Endodermal cell (in vitro differentiated cells): ENCODE measurements around the gene HOXD8. TPM values are rescaled to one million over a fixed set of nuclear protein-coding genes. Genes with fewer than 3 reads are reported as not detected.

Experiments used
- DNase-seq: peaks from one replicate; pipeline ENCODE4 v3.0.0-alpha.2; 2017
- H3K27ac ChIP-seq: 2 replicates; pipeline ENCODE4 v1.5.1; 2013; ENCODE audit warnings: mild to moderate bottlenecking, low read depth, low read length, moderate library complexity
- H3K27me3 ChIP-seq: 2 replicates; pipeline ENCODE4 v1.6.1; 2013; ENCODE audit warnings: mild to moderate bottlenecking, low read length, moderate library complexity; ENCODE audit not compliant: insufficient read depth, control insufficient read depth, poor library complexity, severe bottlenecking
- H3K36me3 ChIP-seq: 2 replicates; pipeline ENCODE4 v1.7.0; 2013; ENCODE audit warnings: mild to moderate bottlenecking, low read length, moderate library complexity; ENCODE audit not compliant: control insufficient read depth, insufficient read depth
- H3K4me1 ChIP-seq: one replicate; pipeline ENCODE4 v1.7.0; 2013; ENCODE audit warnings: low read length; ENCODE audit not compliant: control insufficient read depth, insufficient read depth
- H3K4me3 ChIP-seq: 2 replicates; pipeline ENCODE4 v1.5.1; 2013; ENCODE audit warnings: mild to moderate bottlenecking, low read length, moderate library complexity
- H3K9ac ChIP-seq: 2 replicates; pipeline ENCODE4 v1.6.1; 2013; ENCODE audit warnings: mild to moderate bottlenecking, low read length, moderate library complexity; ENCODE audit not compliant: poor library complexity, severe bottlenecking; ENCODE audit errors: extremely low read depth
- H3K9me3 ChIP-seq: 2 replicates; pipeline ENCODE4 v1.6.1; 2013; ENCODE audit warnings: mild to moderate bottlenecking, low read length, moderate library complexity; ENCODE audit not compliant: control insufficient read depth
- H3K27ac Mint-ChIP-seq: 2 replicates; pipeline ENCODE4 v1.8.0; 2020; ENCODE audit warnings: mixed read lengths
- H3K27me3 Mint-ChIP-seq: 2 replicates; pipeline ENCODE4 v1.8.0; 2021; ENCODE audit warnings: mild to moderate bottlenecking, mixed read lengths; ENCODE audit not compliant: insufficient read depth
- H3K36me3 Mint-ChIP-seq: 2 replicates; pipeline ENCODE4 v1.8.0; 2020; ENCODE audit warnings: low read depth, mixed read lengths
- H3K4me1 Mint-ChIP-seq: 2 replicates; pipeline ENCODE4 v1.8.0; 2020; ENCODE audit warnings: mixed read lengths
- H3K4me3 Mint-ChIP-seq: 2 replicates; pipeline ENCODE4 v1.8.0; 2020; ENCODE audit warnings: mild to moderate bottlenecking, moderate library complexity, mixed read lengths
- H3K9me3 Mint-ChIP-seq: 2 replicates; pipeline ENCODE4 v1.8.0; 2020; ENCODE audit warnings: mild to moderate bottlenecking, mixed read lengths
- CTCF ChIP-seq: fragments of 200-600 bp; sonication (generic); conservative IDR thresholded peaks from 2 replicates; pipeline ENCODE4 v1.5.0; 2021; ENCODE audit warnings: antibody characterized with exemption, mild to moderate bottlenecking
- WGBS, 2 experiments: methylation state at CpG; one replicate each; pipeline versions ENCODE4 v1.1.5 to v1.1.7; 2013; ENCODE audit warnings: missing lambda C conversion rate in 2 of 2, mixed read lengths in 1 of 2; ENCODE audit not compliant: insufficient coverage in 1 of 2, insufficient read length in 1 of 2; 5-methylcytosine and 5-hydroxymethylcytosine counted together
- total RNA-seq, 2 donors: library from RNA; stranded (reverse); fragmentation: NEBNext Ultra II Directional in 1 of 2; extraction: Animal tissue kit (Norgen Biotek cat#: 25700) in 1 of 2; gene quantifications; 2 replicates in 1 of 2; 3 replicates in 1 of 2; pipeline ENCODE4 v1.2.1, GENCODE V29; 2021

The HOXD8 gene
- total RNA-seq, 2 donors from 2014 or later: not detected

- 1 to 2% methylated on average over 11 to 84 of the region's 84 CpGs for WGBS, 2 experiments
- Histone ChIP-seq H3K27me3 (peaks cover 100% of the 10 kb centered on the region), H3K9me3 (no peaks in the 10 kb centered on the region), H3K4me1 (no peaks in the 10 kb centered on the region), H3K9ac (no peak within 1 kb of the TSS), H3K4me3 (peak within 1 kb of the TSS; percentile 69), H3K27ac (no peak within 1 kb of the TSS), H3K36me3 (no peaks in the 10 kb centered on the region)
- no peak for TF ChIP-seq CTCF
- H3K4me1 Mint-ChIP-seq: no peaks in the 10 kb centered on the region
- H3K36me3 Mint-ChIP-seq: no peaks in the 10 kb centered on the region
- no peak within 1 kb of the TSS for H3K27ac Mint-ChIP-seq
- no peaks in the 10 kb centered on the region for H3K9me3 Mint-ChIP-seq
- H3K4me3 Mint-ChIP-seq: peak within 1 kb of the TSS; percentile 43
- peak; percentile 87 for DNase-seq
- peaks cover 99% of the 10 kb centered on the region for H3K27me3 Mint-ChIP-seq
Measured at GRCh38 chr2:176122683-176123410, 6.7 kb upstream of the HOXD8 start, which contains the start of gene HOXD9. TSS of gene HOXD9 (plus strand) at chr2:176122719. CDS start at chr2:176122769, 50 bp downstream.

- Histone ChIP-seq H3K4me1 (no peaks in the 10 kb centered on the region), H3K27ac (no peak overlapping the region), H3K9me3 (no peaks in the 10 kb centered on the region), H3K36me3 (no peaks in the 10 kb centered on the region), H3K4me3 (peak overlapping the region; percentile 69), H3K27me3 (peaks cover 100% of the 10 kb centered on the region), H3K9ac (no peak overlapping the region)
- Mint-ChIP-seq H3K9me3 (no peaks in the 10 kb centered on the region), H3K27ac (no peak overlapping the region), H3K27me3 (peaks cover 99% of the 10 kb centered on the region), H3K36me3 (no peaks in the 10 kb centered on the region), H3K4me1 (peaks cover 5% of the 10 kb centered on the region), H3K4me3 (peak overlapping the region; percentile 43)
- peak; percentile 72 for DNase-seq
- no peak for TF ChIP-seq CTCF
- WGBS, 2 experiments: 4 to 5% methylated on average over 31 to 40 of the region's 40 CpGs
Measured at GRCh38 chr2:176123411-176124109, 5.9 kb upstream of the HOXD8 start.

- Mint-ChIP-seq H3K27me3 (peaks cover 99% of the 10 kb centered on the region), H3K27ac (no peak overlapping the region), H3K4me3 (no peak overlapping the region), H3K4me1 (peaks cover 8% of the 10 kb centered on the region), H3K36me3 (no peaks in the 10 kb centered on the region), H3K9me3 (no peaks in the 10 kb centered on the region)
- Histone ChIP-seq H3K36me3 (no peaks in the 10 kb centered on the region), H3K9me3 (no peaks in the 10 kb centered on the region), H3K4me3 (no peak overlapping the region), H3K27ac (no peak overlapping the region), H3K9ac (no peak overlapping the region), H3K4me1 (no peaks in the 10 kb centered on the region), H3K27me3 (peaks cover 100% of the 10 kb centered on the region)
- TF ChIP-seq CTCF: no peak
- WGBS, 2 experiments: 18 to 32% methylated on average over 20 to 34 of the region's 34 CpGs
- DNase-seq: peak; percentile 42
Measured at GRCh38 chr2:176124110-176124946, 5.2 kb upstream of the HOXD8 start.
